HepG2 (cell line): Measurements from ENCODE around the gene TTLL13. TPM values are rescaled to one million over a fixed set of nuclear protein-coding genes. Genes with fewer than 3 reads are reported as not detected.

Experiments used
- AHR ChIP-seq: IDR thresholded peaks from 2 replicates; pipeline ENCODE4 v1.6.1; 2018; ENCODE audit warnings: missing genetic modification reagents, missing compliant biosample characterization
- ARID2 ChIP-seq: sonication (generic); formaldehyde crosslinking; IDR thresholded peaks from 2 replicates; pipeline ENCODE4 v1.8.1; 2022; ENCODE audit warnings: mild to moderate bottlenecking, missing genetic modification reagents, borderline replicate concordance
- FIP1L1 ChIP-seq: fragments of 200-400 bp; formaldehyde crosslinking; IDR thresholded peaks from 2 replicates; pipeline ENCODE4 v1.6.1; 2018; ENCODE audit warnings: low read depth, mild to moderate bottlenecking, low read length, moderate library complexity, borderline replicate concordance; ENCODE audit not compliant: insufficient read depth
- KLF12 ChIP-seq: sonication (generic); formaldehyde crosslinking; IDR thresholded peaks from 2 replicates; pipeline ENCODE4 v1.4.0; 2020; ENCODE audit warnings: missing genetic modification reagents, borderline replicate concordance
- MIER3 ChIP-seq: IDR thresholded peaks from 2 replicates; pipeline ENCODE4 v1.6.1; 2016; ENCODE audit warnings: missing compliant biosample characterization, borderline replicate concordance
- NFE2 ChIP-seq: sonication (generic); formaldehyde crosslinking; IDR thresholded peaks from 2 replicates; pipeline ENCODE4 v1.4.0; 2020; ENCODE audit warnings: missing genetic modification reagents
- PHF8 ChIP-seq: sonication (generic); formaldehyde crosslinking; IDR thresholded peaks from 2 replicates; pipeline ENCODE4 v1.5.0; 2020; ENCODE audit warnings: missing genetic modification reagents
- RBFOX2 ChIP-seq: fragments of 200-400 bp; formaldehyde crosslinking; IDR thresholded peaks from 2 replicates; pipeline ENCODE4 v1.6.1; 2017; ENCODE audit warnings: low read depth, mild to moderate bottlenecking, low read length
- SRSF4 ChIP-seq: fragments of 200-400 bp; formaldehyde crosslinking; IDR thresholded peaks from one replicate; pipeline ENCODE4 v1.6.1; 2018; ENCODE audit warnings: mild to moderate bottlenecking, low read depth, low read length, moderate library complexity; ENCODE audit not compliant: poor library complexity, severe bottlenecking
- ZNF670 ChIP-seq: sonication (generic); formaldehyde crosslinking; IDR thresholded peaks from 2 replicates; pipeline ENCODE4 v1.8.0; 2022; ENCODE audit warnings: mild to moderate bottlenecking, missing genetic modification reagents, borderline replicate concordance
- ZNF703 ChIP-seq: sonication (generic); formaldehyde crosslinking; IDR thresholded peaks from 2 replicates; pipeline ENCODE4 v1.5.1; 2020; ENCODE audit warnings: missing genetic modification reagents, mild to moderate bottlenecking, moderate library complexity, borderline replicate concordance
- ZSCAN12 ChIP-seq: sonication (generic); formaldehyde crosslinking; IDR thresholded peaks from 2 replicates; pipeline ENCODE4 v1.9.0; 2021; ENCODE audit warnings: mild to moderate bottlenecking, missing genetic modification reagents
- polyA plus RNA-seq, 8 experiments: library from polyadenylated mRNA; depleted of rRNA in 3 of 8; stranded (reverse) in 7 of 8; unstranded in 1 of 8; fragments of >200 nt; fragmentation: Illumina TruSeq in 4 of 8; extraction: Trizol in 4 of 8; gene quantifications; 2 replicates each; pipeline versions ENCODE4 v1.2.1 to v1.2.3, GENCODE V29; 2011 to 2016; ENCODE audit warnings: low read depth in 4 of 8, missing spikeins in 1 of 8, mixed read lengths in 1 of 8; ENCODE audit not compliant: insufficient read depth in 1 of 8
- total RNA-seq, 5 experiments: library from RNA; depleted of rRNA; stranded (reverse); fragments of >200 nt; fragmentation: Illumina TruSeq; extraction: Trizol; gene quantifications; 2 replicates each; pipeline ENCODE4 v1.2.3, GENCODE V29; 2016; ENCODE audit warnings: low read depth in 1 of 5
- TF ChIP-seq, protein P1 (sequence below): sonication (generic); formaldehyde crosslinking; IDR thresholded peaks from 2 replicates; pipeline ENCODE4 v1.4.0; 2020; ENCODE audit warnings: missing genetic modification reagents
- TF ChIP-seq, protein P2 (sequence below): sonication (generic); formaldehyde crosslinking; IDR thresholded peaks from 2 replicates; pipeline ENCODE4 v1.8.0; 2022; ENCODE audit warnings: missing genetic modification reagents, mild to moderate bottlenecking, moderate library complexity, borderline replicate concordance
- TF ChIP-seq, protein P3 (sequence below): sonication (generic); formaldehyde crosslinking; IDR thresholded peaks from 2 replicates; pipeline ENCODE4 v1.5.1; 2020; ENCODE audit warnings: missing genetic modification reagents, mild to moderate bottlenecking, borderline replicate concordance
- TF ChIP-seq, protein P4 (sequence below): sonication (generic); formaldehyde crosslinking; conservative IDR thresholded peaks from 2 replicates; pipeline ENCODE4 v1.8.0; 2022; ENCODE audit warnings: missing genetic modification reagents
- TF ChIP-seq, protein P5 (sequence below): sonication (generic); formaldehyde crosslinking; IDR thresholded peaks from 2 replicates; pipeline ENCODE4 v1.8.0; 2022; ENCODE audit warnings: missing genetic modification reagents, mild to moderate bottlenecking, inconsistent platforms, borderline replicate concordance

The TTLL13 gene
- total and polyA plus RNA-seq, 2 of the 13 experiments (the other 11 are each of a cell fraction or from before 2014, with no cell fraction given): 0.07 to 0.29 TPM

DNA sequence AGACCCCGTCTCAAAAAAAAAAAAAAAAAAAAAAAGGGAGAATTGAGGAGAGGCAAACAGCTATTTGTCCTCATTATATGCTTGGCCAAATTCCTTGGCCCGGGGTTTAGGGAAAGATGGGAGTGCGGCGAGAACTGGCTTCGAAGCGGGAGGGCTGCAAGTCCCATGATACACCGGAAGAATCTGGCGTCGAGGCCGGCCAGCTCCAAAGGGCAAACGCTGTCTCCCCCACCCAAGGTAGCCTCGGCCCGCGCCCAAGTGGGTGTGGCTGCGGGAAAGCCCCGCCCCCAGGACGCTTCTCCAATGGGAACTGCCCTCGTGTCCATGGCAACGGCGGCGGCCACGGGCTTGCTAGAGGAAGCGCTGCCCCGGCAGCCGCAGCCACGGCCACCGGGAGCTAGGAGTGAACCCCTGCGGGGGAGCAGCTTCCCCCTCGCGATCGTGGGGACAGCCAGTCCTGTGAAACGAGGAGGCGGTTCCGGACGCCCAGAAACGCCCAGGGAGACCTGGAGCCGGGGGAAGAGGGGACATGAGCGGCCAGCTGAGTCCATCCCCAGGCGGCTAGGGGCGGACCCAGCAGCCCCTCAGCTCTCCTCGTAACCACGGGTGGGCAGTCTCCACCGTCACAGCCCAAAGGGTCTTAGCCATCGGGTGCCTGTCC is at the start of gene TTLL13 (continued):
- TF ChIP-seq, protein P1, sequence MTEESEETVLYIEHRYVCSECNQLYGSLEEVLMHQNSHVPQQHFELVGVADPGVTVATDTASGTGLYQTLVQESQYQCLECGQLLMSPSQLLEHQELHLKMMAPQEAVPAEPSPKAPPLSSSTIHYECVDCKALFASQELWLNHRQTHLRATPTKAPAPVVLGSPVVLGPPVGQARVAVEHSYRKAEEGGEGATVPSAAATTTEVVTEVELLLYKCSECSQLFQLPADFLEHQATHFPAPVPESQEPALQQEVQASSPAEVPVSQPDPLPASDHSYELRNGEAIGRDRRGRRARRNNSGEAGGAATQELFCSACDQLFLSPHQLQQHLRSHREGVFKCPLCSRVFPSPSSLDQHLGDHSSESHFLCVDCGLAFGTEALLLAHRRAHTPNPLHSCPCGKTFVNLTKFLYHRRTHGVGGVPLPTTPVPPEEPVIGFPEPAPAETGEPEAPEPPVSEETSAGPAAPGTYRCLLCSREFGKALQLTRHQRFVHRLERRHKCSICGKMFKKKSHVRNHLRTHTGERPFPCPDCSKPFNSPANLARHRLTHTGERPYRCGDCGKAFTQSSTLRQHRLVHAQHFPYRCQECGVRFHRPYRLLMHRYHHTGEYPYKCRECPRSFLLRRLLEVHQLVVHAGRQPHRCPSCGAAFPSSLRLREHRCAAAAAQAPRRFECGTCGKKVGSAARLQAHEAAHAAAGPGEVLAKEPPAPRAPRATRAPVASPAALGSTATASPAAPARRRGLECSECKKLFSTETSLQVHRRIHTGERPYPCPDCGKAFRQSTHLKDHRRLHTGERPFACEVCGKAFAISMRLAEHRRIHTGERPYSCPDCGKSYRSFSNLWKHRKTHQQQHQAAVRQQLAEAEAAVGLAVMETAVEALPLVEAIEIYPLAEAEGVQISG (CRISPR knock-in tag): peak; percentile 49
- TF ChIP-seq ZNF703 (CRISPR knock-in tag) (no peak), ZSCAN12 (CRISPR knock-in tag) (no peak), ZNF670 (CRISPR knock-in tag) (no peak), AHR (CRISPR knock-in tag) (no peak), MIER3 (CRISPR knock-in tag) (no peak), FIP1L1 (no peak), NFE2 (CRISPR knock-in tag) (no peak), ARID2 (no peak), RBFOX2 (peak; percentile 79), PHF8 (peak; percentile 57), SRSF4 (no peak), KLF12 (CRISPR knock-in tag) (no peak)
- TF ChIP-seq, protein P2, sequence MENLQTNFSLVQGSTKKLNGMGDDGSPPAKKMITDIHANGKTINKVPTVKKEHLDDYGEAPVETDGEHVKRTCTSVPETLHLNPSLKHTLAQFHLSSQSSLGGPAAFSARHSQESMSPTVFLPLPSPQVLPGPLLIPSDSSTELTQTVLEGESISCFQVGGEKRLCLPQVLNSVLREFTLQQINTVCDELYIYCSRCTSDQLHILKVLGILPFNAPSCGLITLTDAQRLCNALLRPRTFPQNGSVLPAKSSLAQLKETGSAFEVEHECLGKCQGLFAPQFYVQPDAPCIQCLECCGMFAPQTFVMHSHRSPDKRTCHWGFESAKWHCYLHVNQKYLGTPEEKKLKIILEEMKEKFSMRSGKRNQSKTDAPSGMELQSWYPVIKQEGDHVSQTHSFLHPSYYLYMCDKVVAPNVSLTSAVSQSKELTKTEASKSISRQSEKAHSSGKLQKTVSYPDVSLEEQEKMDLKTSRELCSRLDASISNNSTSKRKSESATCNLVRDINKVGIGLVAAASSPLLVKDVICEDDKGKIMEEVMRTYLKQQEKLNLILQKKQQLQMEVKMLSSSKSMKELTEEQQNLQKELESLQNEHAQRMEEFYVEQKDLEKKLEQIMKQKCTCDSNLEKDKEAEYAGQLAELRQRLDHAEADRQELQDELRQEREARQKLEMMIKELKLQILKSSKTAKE: no peak
- TF ChIP-seq, protein P3, sequence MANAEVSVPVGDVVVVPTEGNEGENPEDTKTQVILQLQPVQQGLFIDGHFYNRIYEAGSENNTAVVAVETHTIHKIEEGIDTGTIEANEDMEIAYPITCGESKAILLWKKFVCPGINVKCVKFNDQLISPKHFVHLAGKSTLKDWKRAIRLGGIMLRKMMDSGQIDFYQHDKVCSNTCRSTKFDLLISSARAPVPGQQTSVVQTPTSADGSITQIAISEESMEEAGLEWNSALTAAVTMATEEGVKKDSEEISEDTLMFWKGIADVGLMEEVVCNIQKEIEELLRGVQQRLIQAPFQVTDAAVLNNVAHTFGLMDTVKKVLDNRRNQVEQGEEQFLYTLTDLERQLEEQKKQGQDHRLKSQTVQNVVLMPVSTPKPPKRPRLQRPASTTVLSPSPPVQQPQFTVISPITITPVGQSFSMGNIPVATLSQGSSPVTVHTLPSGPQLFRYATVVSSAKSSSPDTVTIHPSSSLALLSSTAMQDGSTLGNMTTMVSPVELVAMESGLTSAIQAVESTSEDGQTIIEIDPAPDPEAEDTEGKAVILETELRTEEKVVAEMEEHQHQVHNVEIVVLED (CRISPR knock-in tag): 0 out of 2 replicates have a peak, but pooled peaks have one; percentile 31
- TF ChIP-seq, protein P4, sequence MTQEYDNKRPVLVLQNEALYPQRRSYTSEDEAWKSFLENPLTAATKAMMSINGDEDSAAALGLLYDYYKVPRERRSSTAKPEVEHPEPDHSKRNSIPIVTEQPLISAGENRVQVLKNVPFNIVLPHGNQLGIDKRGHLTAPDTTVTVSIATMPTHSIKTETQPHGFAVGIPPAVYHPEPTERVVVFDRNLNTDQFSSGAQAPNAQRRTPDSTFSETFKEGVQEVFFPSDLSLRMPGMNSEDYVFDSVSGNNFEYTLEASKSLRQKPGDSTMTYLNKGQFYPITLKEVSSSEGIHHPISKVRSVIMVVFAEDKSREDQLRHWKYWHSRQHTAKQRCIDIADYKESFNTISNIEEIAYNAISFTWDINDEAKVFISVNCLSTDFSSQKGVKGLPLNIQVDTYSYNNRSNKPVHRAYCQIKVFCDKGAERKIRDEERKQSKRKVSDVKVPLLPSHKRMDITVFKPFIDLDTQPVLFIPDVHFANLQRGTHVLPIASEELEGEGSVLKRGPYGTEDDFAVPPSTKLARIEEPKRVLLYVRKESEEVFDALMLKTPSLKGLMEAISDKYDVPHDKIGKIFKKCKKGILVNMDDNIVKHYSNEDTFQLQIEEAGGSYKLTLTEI (CRISPR knock-in tag): no peak
- TF ChIP-seq, protein P5, sequence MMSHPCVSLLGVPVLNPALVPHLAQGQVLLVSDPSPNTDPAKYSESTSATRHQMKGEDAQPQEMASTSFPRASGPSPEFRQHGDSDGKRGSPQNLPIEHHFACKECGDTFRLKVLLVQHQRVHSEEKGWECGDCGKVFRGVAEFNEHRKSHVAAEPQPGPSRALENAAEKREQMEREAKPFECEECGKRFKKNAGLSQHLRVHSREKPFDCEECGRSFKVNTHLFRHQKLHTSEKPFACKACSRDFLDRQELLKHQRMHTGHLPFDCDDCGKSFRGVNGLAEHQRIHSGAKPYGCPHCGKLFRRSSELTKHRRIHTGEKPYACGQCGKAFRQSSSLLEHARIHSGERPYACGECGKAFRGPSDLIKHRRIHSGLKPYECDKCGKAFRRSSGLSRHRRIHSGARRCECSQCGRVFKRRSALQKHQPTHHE (CRISPR knock-in tag): no peak
